Measurements from ENCODE around the gene RASAL2. TPM values are rescaled to one million over a fixed set of nuclear protein-coding genes. Genes with fewer than 3 reads are reported as not detected.

RASAL2 gene
- total and polyA plus RNA-seq, 2 experiments from 2014 or later: 16.0 to 42.2 TPM

- TF ChIP-seq, protein P1, sequence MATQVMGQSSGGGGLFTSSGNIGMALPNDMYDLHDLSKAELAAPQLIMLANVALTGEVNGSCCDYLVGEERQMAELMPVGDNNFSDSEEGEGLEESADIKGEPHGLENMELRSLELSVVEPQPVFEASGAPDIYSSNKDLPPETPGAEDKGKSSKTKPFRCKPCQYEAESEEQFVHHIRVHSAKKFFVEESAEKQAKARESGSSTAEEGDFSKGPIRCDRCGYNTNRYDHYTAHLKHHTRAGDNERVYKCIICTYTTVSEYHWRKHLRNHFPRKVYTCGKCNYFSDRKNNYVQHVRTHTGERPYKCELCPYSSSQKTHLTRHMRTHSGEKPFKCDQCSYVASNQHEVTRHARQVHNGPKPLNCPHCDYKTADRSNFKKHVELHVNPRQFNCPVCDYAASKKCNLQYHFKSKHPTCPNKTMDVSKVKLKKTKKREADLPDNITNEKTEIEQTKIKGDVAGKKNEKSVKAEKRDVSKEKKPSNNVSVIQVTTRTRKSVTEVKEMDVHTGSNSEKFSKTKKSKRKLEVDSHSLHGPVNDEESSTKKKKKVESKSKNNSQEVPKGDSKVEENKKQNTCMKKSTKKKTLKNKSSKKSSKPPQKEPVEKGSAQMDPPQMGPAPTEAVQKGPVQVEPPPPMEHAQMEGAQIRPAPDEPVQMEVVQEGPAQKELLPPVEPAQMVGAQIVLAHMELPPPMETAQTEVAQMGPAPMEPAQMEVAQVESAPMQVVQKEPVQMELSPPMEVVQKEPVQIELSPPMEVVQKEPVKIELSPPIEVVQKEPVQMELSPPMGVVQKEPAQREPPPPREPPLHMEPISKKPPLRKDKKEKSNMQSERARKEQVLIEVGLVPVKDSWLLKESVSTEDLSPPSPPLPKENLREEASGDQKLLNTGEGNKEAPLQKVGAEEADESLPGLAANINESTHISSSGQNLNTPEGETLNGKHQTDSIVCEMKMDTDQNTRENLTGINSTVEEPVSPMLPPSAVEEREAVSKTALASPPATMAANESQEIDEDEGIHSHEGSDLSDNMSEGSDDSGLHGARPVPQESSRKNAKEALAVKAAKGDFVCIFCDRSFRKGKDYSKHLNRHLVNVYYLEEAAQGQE (IDR thresholded peaks at IDR 0.05; ENCODE audit: unreplicated experiment): no peak
- no peak for TF ChIP-seq STAT1 (IDR thresholded peaks at IDR 0.05; ENCODE audit: unreplicated experiment)
- TF ChIP-seq EZH2phosphoT487 (IDR thresholded peaks at IDR 0.05; ENCODE audit: unreplicated experiment): no peak
- TF ChIP-seq ZNF114 (CRISPR knock-in tag; IDR thresholded peaks at IDR 0.05): no peak
- no peak for TF ChIP-seq ETS1 (IDR thresholded peaks at IDR 0.05)
- TF ChIP-seq NANOG (IDR thresholded peaks at IDR 0.05; ENCODE audit: borderline replicate concordance): no peak
- TF ChIP-seq JUNB (IDR thresholded peaks at IDR 0.05; ENCODE audit: unreplicated experiment): no peak
- no peak for TF ChIP-seq ZNF331 (CRISPR knock-in tag; IDR thresholded peaks at IDR 0.05; ENCODE audit: low read depth)
- TF ChIP-seq CREB1 (CRISPR knock-in tag; IDR thresholded peaks at IDR 0.05; ENCODE audit: low read depth): no peak
Measured at GRCh38 chr1:178412400-178412770, 318.5 kb downstream of the RASAL2 start (continued).

GRCh38 chr1:178417858-178418257 lies 324.0 kb downstream of the RASAL2 start:
- Histone ChIP-seq H4K20me1 (replicated peaks; ENCODE audit: insufficient read depth) (no peaks in the 10 kb centered on the region), H3K9me2 (ENCODE audit: insufficient read depth) (no peaks in the 10 kb centered on the region), H3K4me1 (ENCODE audit: insufficient read depth) (peaks cover 5% of the 10 kb centered on the region), H2AFZ (no peak overlapping the region), H3F3A (replicated peaks; ENCODE audit: low read depth) (no peaks in the 10 kb centered on the region), H3K79me2 (replicated peaks; ENCODE audit: insufficient read depth) (no peaks in the 10 kb centered on the region), H3K27ac (ENCODE audit: low read depth) (no peak overlapping the region), H3K36me3 (ENCODE audit: insufficient read depth) (no peaks in the 10 kb centered on the region), H3K27me3 (ENCODE audit: insufficient read depth) (no peaks in the 10 kb centered on the region), H3K4me2 (no peak overlapping the region), H3K4me3 (no peak overlapping the region)
- H3K36me3 Mint-ChIP-seq (ENCODE audit: low read depth): no peaks in the 10 kb centered on the region
- no peak overlapping the region for H3K27ac Mint-ChIP-seq
- H3K4me3 Mint-ChIP-seq: no peak overlapping the region
- H3K9me3 Mint-ChIP-seq: no peaks in the 10 kb centered on the region
- ATAC-seq (no peak), DNase-seq (ENCODE audit: low spot score) (no peak)
- peaks cover 7% of the 10 kb centered on the region; the same call in 2 of the 3 replicates for H3K4me1 Mint-ChIP-seq
- H3K27me3 Mint-ChIP-seq (ENCODE audit: insufficient read depth, low read depth, poor library complexity): peaks cover 2% of the 10 kb centered on the region
- TF ChIP-seq, protein P2, sequence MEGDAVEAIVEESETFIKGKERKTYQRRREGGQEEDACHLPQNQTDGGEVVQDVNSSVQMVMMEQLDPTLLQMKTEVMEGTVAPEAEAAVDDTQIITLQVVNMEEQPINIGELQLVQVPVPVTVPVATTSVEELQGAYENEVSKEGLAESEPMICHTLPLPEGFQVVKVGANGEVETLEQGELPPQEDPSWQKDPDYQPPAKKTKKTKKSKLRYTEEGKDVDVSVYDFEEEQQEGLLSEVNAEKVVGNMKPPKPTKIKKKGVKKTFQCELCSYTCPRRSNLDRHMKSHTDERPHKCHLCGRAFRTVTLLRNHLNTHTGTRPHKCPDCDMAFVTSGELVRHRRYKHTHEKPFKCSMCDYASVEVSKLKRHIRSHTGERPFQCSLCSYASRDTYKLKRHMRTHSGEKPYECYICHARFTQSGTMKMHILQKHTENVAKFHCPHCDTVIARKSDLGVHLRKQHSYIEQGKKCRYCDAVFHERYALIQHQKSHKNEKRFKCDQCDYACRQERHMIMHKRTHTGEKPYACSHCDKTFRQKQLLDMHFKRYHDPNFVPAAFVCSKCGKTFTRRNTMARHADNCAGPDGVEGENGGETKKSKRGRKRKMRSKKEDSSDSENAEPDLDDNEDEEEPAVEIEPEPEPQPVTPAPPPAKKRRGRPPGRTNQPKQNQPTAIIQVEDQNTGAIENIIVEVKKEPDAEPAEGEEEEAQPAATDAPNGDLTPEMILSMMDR (conservative IDR thresholded peaks at IDR 0.05; ENCODE audit: low read depth in 2 of 2): no peak
- TF ChIP-seq NANOG (IDR thresholded peaks at IDR 0.05; ENCODE audit: borderline replicate concordance) (no peak), EZH2 (IDR thresholded peaks at IDR 0.05; ENCODE audit: low read depth, unreplicated experiment) (no peak), ZNF331 (CRISPR knock-in tag; IDR thresholded peaks at IDR 0.05; ENCODE audit: low read depth) (no peak), CREB1 (CRISPR knock-in tag; IDR thresholded peaks at IDR 0.05; ENCODE audit: low read depth) (no peak), ZNF462 (CRISPR knock-in tag; IDR thresholded peaks at IDR 0.05) (no peak)

All from GM23338 (cell line).